HFFc6 (cell line): Measurements from ENCODE around the gene ABHD13. TPM values are rescaled to one million over a fixed set of nuclear protein-coding genes. Genes with fewer than 3 reads are reported as not detected.

Experiments
- DNase-seq: peaks from one replicate; pipeline ENCODE4 v3.0.0-alpha.2; 2018
- H3K27ac Mint-ChIP-seq: 2 replicates; pipeline ENCODE4 v1.8.0; 2020; ENCODE audit warnings: mild to moderate bottlenecking, mixed read lengths
- H3K27me3 Mint-ChIP-seq: 2 replicates; pipeline ENCODE4 v1.8.0; 2021; ENCODE audit warnings: mild to moderate bottlenecking, moderate library complexity, mixed read lengths; ENCODE audit not compliant: insufficient read depth
- H3K36me3 Mint-ChIP-seq: 2 replicates; pipeline ENCODE4 v1.8.0; 2021; ENCODE audit warnings: low read depth, mixed read lengths
- H3K4me1 Mint-ChIP-seq: 2 replicates; pipeline ENCODE4 v1.8.0; 2020; ENCODE audit warnings: low read depth, mixed read lengths
- H3K4me3 Mint-ChIP-seq: 2 replicates; pipeline ENCODE4 v1.8.0; 2020; ENCODE audit warnings: mild to moderate bottlenecking, moderate library complexity, mixed read lengths
- H3K9me3 Mint-ChIP-seq: 2 replicates; pipeline ENCODE4 v1.8.0; 2020; ENCODE audit warnings: mild to moderate bottlenecking, mixed read lengths
- total RNA-seq, 6 experiments: library from RNA; stranded (reverse); fragmentation: NEBNext Ultra II Directional; extraction: Animal tissue kit (Norgen Biotek cat#: 25700); gene quantifications; 2 replicates in 1 of 6; 3 replicates in 5 of 6; pipeline ENCODE4 v1.2.3, GENCODE V29; 2021
- TF ChIP-seq, protein P1 (sequence below): fragments of 200-600 bp; sonication (generic); IDR thresholded peaks from 2 replicates; pipeline ENCODE4 v1.5.0; 2021; ENCODE audit warnings: antibody characterized with exemption, mild to moderate bottlenecking

ABHD13 gene
- total RNA-seq, 6 experiments from 2014 or later: 5.0 to 6.6 (median 6.3) TPM

DNA sequence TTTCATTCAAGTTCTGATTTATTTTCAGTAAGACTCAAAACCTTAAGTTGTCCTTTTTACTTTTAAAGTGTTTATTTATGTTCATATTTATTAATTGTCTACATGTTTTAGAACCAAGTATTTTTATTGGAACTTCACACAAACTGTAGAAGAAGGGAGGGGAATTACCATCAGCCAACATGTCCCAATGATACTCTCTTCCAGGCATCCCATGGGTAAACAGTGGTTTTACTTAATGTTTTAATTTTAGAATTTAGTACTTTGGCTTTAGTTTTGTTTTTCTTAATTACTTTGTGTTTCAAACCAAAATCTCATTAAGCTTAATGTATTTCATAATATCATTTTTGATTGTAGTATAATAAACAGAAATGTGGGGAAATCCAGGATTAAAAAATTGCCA lies 56.5 kb downstream of the ABHD13 start:
- peaks cover 18% of the 10 kb centered on the region for H3K4me1 Mint-ChIP-seq
- no peaks in the 10 kb centered on the region for H3K27me3 Mint-ChIP-seq
- TF ChIP-seq, protein P1, sequence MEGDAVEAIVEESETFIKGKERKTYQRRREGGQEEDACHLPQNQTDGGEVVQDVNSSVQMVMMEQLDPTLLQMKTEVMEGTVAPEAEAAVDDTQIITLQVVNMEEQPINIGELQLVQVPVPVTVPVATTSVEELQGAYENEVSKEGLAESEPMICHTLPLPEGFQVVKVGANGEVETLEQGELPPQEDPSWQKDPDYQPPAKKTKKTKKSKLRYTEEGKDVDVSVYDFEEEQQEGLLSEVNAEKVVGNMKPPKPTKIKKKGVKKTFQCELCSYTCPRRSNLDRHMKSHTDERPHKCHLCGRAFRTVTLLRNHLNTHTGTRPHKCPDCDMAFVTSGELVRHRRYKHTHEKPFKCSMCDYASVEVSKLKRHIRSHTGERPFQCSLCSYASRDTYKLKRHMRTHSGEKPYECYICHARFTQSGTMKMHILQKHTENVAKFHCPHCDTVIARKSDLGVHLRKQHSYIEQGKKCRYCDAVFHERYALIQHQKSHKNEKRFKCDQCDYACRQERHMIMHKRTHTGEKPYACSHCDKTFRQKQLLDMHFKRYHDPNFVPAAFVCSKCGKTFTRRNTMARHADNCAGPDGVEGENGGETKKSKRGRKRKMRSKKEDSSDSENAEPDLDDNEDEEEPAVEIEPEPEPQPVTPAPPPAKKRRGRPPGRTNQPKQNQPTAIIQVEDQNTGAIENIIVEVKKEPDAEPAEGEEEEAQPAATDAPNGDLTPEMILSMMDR: no peak
- H3K9me3 Mint-ChIP-seq: peaks cover 7% of the 10 kb centered on the region; the same call in 1 of the 2 replicates
- no peaks in the 10 kb centered on the region for H3K36me3 Mint-ChIP-seq
- no peak overlapping the region for H3K4me3 Mint-ChIP-seq
- H3K27ac Mint-ChIP-seq: no peak overlapping the region
- DNase-seq: no peak

DNA sequence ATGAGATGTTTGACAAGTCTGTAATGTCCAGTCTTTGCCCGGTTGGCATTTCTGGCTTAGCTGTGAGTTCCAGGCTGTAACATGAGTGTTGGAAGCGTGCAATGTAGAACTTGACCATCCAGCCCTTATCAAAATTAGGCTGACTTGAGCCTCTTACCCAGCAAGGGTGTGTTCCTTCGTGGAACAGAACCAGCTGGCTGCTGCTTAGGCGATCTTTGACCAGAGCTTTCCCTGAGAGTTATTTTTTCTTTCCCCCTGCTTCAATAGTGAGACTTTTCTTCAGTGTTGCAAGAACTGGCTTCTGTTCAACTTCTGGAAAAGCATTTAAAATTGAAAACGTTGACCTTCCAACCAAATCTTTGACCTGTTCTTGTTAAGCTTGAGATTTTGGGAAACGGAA lies 57.9 kb downstream of the ABHD13 start:
- Mint-ChIP-seq H3K36me3 (no peaks in the 10 kb centered on the region), H3K4me3 (no peak overlapping the region)
- TF ChIP-seq, protein P1: no peak

DNA sequence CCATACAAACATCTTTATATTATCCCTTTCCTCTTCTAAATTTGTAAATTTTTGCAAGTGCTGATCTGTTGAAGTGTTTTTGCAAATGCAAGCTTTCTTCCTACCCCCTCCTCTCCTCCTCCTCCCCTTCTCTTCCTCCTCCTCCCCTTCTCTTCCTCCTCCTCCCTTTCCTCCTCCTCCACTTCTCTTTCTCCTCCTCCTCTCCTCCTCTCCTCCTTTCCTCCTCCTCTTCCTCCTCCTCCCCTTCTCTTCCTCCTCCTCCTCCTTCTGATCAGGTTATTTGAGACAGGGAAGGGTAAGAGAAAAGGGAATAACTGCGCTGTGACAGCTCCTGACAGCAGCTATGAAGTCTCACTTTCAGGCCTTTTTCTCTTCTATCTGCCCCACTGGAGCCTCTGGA lies 60.3 kb downstream of the ABHD13 start:
- H3K27ac Mint-ChIP-seq: no peak overlapping the region
- no peaks in the 10 kb centered on the region for H3K4me1 Mint-ChIP-seq
- peaks cover 7% of the 10 kb centered on the region; the same call in 1 of the 2 replicates for H3K9me3 Mint-ChIP-seq
- no peaks in the 10 kb centered on the region for H3K27me3 Mint-ChIP-seq
- no peaks in the 10 kb centered on the region for H3K36me3 Mint-ChIP-seq
- TF ChIP-seq, protein P1: no peak
- no peak overlapping the region for H3K4me3 Mint-ChIP-seq
- DNase-seq: no peak

More for the DNA sequence above, 57.9 kb downstream of the ABHD13 start:
- H3K27me3 Mint-ChIP-seq: no peaks in the 10 kb centered on the region
- no peak overlapping the region for H3K27ac Mint-ChIP-seq
- no peak for DNase-seq
- H3K4me1 Mint-ChIP-seq: peaks cover 8% of the 10 kb centered on the region
- peaks cover 7% of the 10 kb centered on the region; the same call in 1 of the 2 replicates for H3K9me3 Mint-ChIP-seq

DNA sequence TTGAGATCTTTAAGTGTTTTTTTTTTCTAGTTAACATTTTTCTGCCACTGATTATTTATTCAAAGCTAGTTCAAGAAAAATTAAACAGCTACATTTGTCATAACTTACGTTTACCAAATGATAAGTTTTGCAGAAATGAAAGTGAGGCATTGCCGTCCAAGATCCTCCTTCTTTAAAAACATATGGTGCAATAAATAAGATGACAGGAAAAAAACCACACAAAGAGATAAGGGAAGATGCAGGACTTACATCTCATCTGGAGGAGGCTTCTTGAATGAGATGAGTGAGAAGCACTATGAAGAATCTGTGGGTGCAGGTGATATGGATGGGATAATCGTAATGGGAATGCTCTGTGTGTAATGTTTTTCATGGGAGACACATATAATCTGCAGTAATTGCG lies 63.7 kb downstream of the ABHD13 start:
- Mint-ChIP-seq H3K36me3 (no peaks in the 10 kb centered on the region), H3K27ac (no peak overlapping the region), H3K9me3 (peaks cover 10% of the 10 kb centered on the region; the same call in 1 of the 2 replicates), H3K4me3 (no peak overlapping the region), H3K4me1 (no peaks in the 10 kb centered on the region), H3K27me3 (no peaks in the 10 kb centered on the region)
- TF ChIP-seq, protein P1: no peak
- DNase-seq: no peak

DNA sequence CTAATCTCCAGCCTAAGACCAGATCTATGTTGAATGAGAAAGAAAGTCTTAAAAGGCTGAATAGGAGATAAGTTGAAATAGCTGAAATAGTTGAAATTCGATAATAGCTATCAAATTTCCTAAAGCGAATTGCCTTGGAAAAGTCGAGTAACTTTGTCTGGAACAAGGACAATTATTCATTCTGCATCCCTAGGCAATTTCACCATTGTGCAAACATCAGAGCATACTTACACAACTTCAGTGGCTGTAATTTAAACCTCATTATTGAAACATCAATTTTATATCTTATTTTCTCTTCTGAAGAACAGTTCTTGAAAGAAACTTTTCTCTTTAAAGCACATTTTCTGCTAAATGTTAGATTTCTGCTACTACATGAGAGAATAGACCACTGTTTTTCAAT lies 64.9 kb downstream of the ABHD13 start:
- Mint-ChIP-seq H3K4me3 (no peak overlapping the region), H3K9me3 (peaks cover 6% of the 10 kb centered on the region; the same call in 1 of the 2 replicates), H3K27me3 (no peaks in the 10 kb centered on the region), H3K27ac (no peak overlapping the region), H3K4me1 (no peaks in the 10 kb centered on the region), H3K36me3 (no peaks in the 10 kb centered on the region)
- TF ChIP-seq, protein P1: no peak
- no peak for DNase-seq

Other genes starting within 250 kb of the ABHD13 start
- gene LIG4, start 2.9 kb upstream of the ABHD13 start, total RNA-seq: 10 to 100 TPM in 5 of 6 experiments, 1 to 10 TPM in 1; 9.2 to 11.4 (median 11.1) TPM
- gene TNFSF13B, start 51.3 kb downstream of the ABHD13 start, total RNA-seq: under 1 TPM; 0.17 to 0.66 (median 0.25) TPM